Adrenal gland (tissue), 12 donors: ENCODE measurements around the gene FHL3. TPM values are rescaled to one million over a fixed set of nuclear protein-coding genes. Genes with fewer than 3 reads are reported as not detected.
A peak's percentile ranks its signal among the peaks of the same experiment; 100 is the strongest.

ENCODE experiments used
- DNase-seq, 7 donors: peaks; one replicate each; pipeline ENCODE4 v3.0.0-alpha.2; 2019 to 2020
- H3K27ac ChIP-seq, 5 donors: fragments of 200-600 bp; sonication (generic) in 4 of 5; 1 replicate in 3 of 5; 2 replicates in 2 of 5; pipeline versions ENCODE4 v1.5.1 to v1.8.0; 2016 to 2020; ENCODE audit warnings: mild to moderate bottlenecking in 1 of 5
- H3K27me3 ChIP-seq: fragments of 200-600 bp; 2 replicates; pipeline ENCODE4 v1.8.0; 2021
- H3K36me3 ChIP-seq, 2 donors: fragments of 200-600 bp; replicated peaks in 1 of 2; 1 replicate in 1 of 2; 2 replicates in 1 of 2; pipeline versions ENCODE4 v1.5.1 to v1.8.0; 2018 to 2022
- H3K4me1 ChIP-seq, 2 donors: fragments of 200-600 bp; replicated peaks in 1 of 2; 1 replicate in 1 of 2; 2 replicates in 1 of 2; pipeline versions ENCODE4 v1.5.1 to v1.8.0; 2018 to 2021
- H3K4me3 ChIP-seq, 4 donors: fragments of 200-600 bp; sonication (generic) in 3 of 4; one replicate each; pipeline ENCODE4 v1.5.1; 2016 to 2018
- H3K9me3 ChIP-seq, 3 donors: fragments of 200-600 bp; sonication (generic) in 1 of 3; replicated peaks in 1 of 3; 1 replicate in 2 of 3; 2 replicates in 1 of 3; pipeline versions ENCODE4 v1.5.1 to v1.8.0; 2016 to 2021
- CTCF ChIP-seq, 6 experiments: fragments of 450-650 bp in 4 of 6; fragments of 200-600 bp in 2 of 6; sonication (generic) in 1 of 6; IDR thresholded peaks; 1 replicate in 5 of 6; 2 replicates in 1 of 6; pipeline versions ENCODE4 v1.5.1 to v1.8.0; 2016 to 2021; ENCODE audit warnings: antibody characterized with exemption in 6 of 6, mild to moderate bottlenecking in 2 of 6, moderate library complexity in 1 of 6
- POLR2A ChIP-seq, 2 donors: fragments of 450-650 bp; IDR thresholded peaks; one replicate each; pipeline ENCODE4 v1.6.1; 2017; ENCODE audit warnings: antibody characterized with exemption in 2 of 2, mild to moderate bottlenecking in 2 of 2, moderate library complexity in 1 of 2
- WGBS, 4 donors: extraction: QIAGEN DNeasy Blood & Tissue Kit in 2 of 4; methylation state at CpG; one replicate each; pipeline versions ENCODE4 v1.1.5 to v1.1.7; 2013 to 2017; 5-methylcytosine and 5-hydroxymethylcytosine counted together
- intact Hi-C, 2 donors: fragments of 100-400 bp; cut with DNase I; formaldehyde crosslinking; loops; one replicate each; pipeline versions ENCODE4 v1.14.1 to v1.15.0; 2022 to 2023
- polyA plus RNA-seq, 3 donors: library from polyadenylated mRNA; stranded (reverse); fragments of 200-250 nt in 2 of 3; fragments of 350-450 nt in 1 of 3; fragmentation: Illumina TruSeq in 1 of 3; extraction: RNeasy Lipid Tissue Mini Kit (QIAGEN cat#74804) in 1 of 3; gene quantifications; one replicate each; pipeline ENCODE4 v1.2.3, GENCODE V29; 2013 to 2014
- total RNA-seq, 9 donors: library from RNA; depleted of rRNA in 4 of 9; stranded (reverse); fragments of >200 nt in 4 of 9; fragments of 120-200 nt in 1 of 9; fragmentation: NEBNext Ultra II Directional in 1 of 9; extraction: Animal tissue kit (Norgen Biotek cat#: 25700) in 1 of 9; gene quantifications; one replicate each; pipeline versions ENCODE4 v1.1.0 to v1.2.4, GENCODE V29; 2013 to 2023
- donor health status: healthy with polysubstance abuse.
- donor health status: Bipolar disorder and iron deficiency.
- donor health status: DM: yes; HTN: yes; CAD: no.
- donor health status: DM: no; HTN: no; CAD: no.
- donor health status: DM: no; HTN: no; CAD: no.
- donor health status: DM: yes; HTN: yes; CAD: no.

Gene FHL3
- total and polyA plus RNA-seq, 12 donors = 5.8 to 47.6 (median 23.2) TPM

- 90 to 98% (median 92%) methylated on average over 9 to 25 of the region's 25 CpGs for WGBS, 4 donors
- Histone ChIP-seq H3K27ac (peak overlapping the region in 2 of 5 donors; percentile 41 to 85), H3K27me3 (no peaks in the 10 kb centered on the region), H3K9me3 (no peaks in the 10 kb centered on the region), H3K4me3 (no peak overlapping the region), H3K4me1 (peaks cover 41 to 42% of the 10 kb centered on the region in 2 donors), H3K36me3 (peaks cover 0 to 20% of the 10 kb centered on the region in 2 donors)
- DNase-seq = no peak
- TF ChIP-seq POLR2A (IDR thresholded peaks at IDR 0.05) (no peak), CTCF (IDR thresholded peaks at IDR 0.05) (no peak)
- intact Hi-C loops = no loop called here
Observed at GRCh38 chr1:37997256-37998088, 7.8 kb downstream of the FHL3 start.

DNA sequence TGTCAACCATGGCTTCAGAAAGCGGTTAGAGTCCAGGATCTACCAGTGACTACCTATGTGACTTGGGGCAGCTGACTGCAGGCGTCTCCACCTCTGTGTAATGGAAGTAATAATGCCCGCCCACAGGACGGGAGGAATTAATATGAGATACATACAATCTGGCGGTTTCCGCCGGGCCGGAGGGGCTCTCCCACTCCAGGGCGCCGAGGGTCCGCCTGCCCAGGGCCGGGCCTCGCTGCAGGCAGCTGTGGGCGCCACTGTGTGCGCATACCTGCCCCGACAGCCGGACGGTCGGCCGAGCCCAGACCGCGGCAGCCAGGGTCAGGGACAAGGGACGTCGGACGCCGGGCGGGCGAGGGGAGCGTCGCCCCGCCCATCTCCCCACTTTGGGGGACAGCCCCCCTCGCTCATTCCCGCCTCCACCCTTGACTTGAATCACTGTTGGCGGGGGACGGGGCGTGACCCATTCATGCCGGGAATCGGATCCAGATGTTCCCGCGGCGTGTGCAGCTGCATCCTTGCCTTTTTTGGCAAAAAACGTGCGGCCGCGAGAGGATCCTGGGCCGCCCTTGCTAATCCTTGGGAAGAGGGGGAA, 9.5 kb downstream of the FHL3 start:
- peaks cover 25 to 30% of the 10 kb centered on the region in 2 donors for H3K4me1 ChIP-seq
- peak in 1 of 2 donors; percentile 49 for TF ChIP-seq POLR2A (IDR thresholded peaks at IDR 0.05)
- peak in 1 of 6 experiments; percentile 11 for TF ChIP-seq CTCF (IDR thresholded peaks at IDR 0.05)
- H3K27me3 ChIP-seq = no peaks in the 10 kb centered on the region
- H3K9me3 ChIP-seq = no peaks in the 10 kb centered on the region
- peaks cover 0 to 20% of the 10 kb centered on the region in 2 donors for H3K36me3 ChIP-seq
- intact Hi-C loops = no loop called here
- peak overlapping the region in 1 of 4 donors; percentile 46 for H3K4me3 ChIP-seq
- peak in 6 of 7 donors; percentile 41 to 85 (median 80) for DNase-seq
- WGBS, 4 donors = 2 to 22% (median 13%) methylated on average over 9 to 46 of the region's 46 CpGs
- H3K27ac ChIP-seq = peak overlapping the region in 4 of 5 donors; percentile 66 to 85 (median 80)

DNA sequence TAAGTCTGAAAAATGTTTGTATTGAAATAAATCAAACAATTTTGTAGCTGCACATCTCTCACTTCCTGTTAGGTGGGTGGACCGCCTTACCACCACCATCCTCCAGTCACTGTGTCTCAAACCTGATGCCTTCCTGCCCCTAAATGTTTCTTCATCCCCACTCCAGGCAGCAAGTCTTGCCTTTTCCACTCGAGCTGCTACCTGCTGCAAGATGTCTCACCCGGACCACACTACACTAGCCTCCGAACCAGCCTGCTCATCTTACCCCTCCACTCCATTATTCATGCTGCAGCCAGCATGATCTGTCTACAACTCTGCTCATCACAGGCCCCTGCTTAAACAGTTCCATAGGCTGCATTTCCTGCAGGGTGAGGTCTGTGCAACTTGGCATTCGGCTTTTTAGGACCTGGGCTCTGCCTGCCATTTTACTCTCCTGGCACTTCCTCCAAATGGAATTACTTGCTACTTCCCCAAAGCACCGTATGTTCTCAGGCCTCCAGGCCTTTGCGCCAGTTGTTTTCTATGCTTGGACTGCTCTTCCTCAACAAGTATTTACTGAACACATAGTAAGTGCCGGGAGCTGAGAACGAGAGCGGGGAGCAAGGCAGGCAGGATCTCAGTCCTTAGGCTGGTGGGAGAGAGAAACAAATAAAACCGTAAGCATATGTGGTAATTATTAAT, 10.3 kb downstream of the FHL3 start:
- WGBS, 4 donors = 71 to 80% (median 77%) methylated on average over 11 of the region's 11 CpGs
- intact Hi-C loops = no loop called here
- no peak for DNase-seq
- Histone ChIP-seq H3K36me3 (peaks cover 0 to 20% of the 10 kb centered on the region in 2 donors), H3K27ac (peak overlapping the region in 3 of 5 donors; percentile 29 to 85 (median 85)), H3K4me3 (peak overlapping the region in 1 of 4 donors; percentile 46), H3K4me1 (peaks cover 21 to 22% of the 10 kb centered on the region in 2 donors), H3K27me3 (no peaks in the 10 kb centered on the region), H3K9me3 (no peaks in the 10 kb centered on the region)
- no peak for TF ChIP-seq POLR2A (IDR thresholded peaks at IDR 0.05)
- no peak for TF ChIP-seq CTCF (IDR thresholded peaks at IDR 0.05)
